Limb (tissue), 2 donors: ENCODE measurements around the gene CNTRL.
"Not testable (repeated sequence)": the region's sequence is repeated elsewhere in the genome, so short reads cannot be mapped to it uniquely, and the experiment has no call there.

ENCODE experiments used
- DNase-seq, 2 donors: peaks; one replicate each; pipeline ENCODE4 v3.0.0-alpha.2; 2016; ENCODE audit errors: extremely low spot score in 2 of 2

Gene CNTRL

GRCh38 chr9:121069396-121069795, 5.4 kb upstream of the CNTRL start:
- no peak for DNase-seq

DNA sequence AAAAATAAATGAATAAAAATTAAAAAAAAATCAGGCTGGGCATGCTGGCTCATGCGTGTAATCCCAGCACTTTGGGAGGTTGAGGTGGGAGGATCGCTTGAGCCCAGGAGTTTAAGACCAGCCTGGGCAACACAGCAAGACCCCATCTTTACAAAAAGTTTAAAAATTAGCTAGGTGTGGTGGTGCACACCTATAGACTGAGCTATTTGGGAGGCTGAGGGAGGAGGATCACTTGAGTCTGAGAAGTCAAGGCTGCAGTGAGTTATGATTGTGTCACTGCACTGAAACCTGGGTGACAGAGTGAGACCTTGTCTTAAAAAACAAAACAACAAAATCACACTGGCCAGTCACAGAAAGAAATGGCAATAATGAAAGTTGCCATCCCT, 3.4 kb upstream of the CNTRL start:
- no peak for DNase-seq

- no peak for DNase-seq
These were observed 2.9 kb upstream of the CNTRL start for GRCh38 chr9:121071756-121072421.

GRCh38 chr9:121073038-121073437, 1.7 kb upstream of the CNTRL start:
- peak; percentile 55 to 88 for DNase-seq

DNA sequence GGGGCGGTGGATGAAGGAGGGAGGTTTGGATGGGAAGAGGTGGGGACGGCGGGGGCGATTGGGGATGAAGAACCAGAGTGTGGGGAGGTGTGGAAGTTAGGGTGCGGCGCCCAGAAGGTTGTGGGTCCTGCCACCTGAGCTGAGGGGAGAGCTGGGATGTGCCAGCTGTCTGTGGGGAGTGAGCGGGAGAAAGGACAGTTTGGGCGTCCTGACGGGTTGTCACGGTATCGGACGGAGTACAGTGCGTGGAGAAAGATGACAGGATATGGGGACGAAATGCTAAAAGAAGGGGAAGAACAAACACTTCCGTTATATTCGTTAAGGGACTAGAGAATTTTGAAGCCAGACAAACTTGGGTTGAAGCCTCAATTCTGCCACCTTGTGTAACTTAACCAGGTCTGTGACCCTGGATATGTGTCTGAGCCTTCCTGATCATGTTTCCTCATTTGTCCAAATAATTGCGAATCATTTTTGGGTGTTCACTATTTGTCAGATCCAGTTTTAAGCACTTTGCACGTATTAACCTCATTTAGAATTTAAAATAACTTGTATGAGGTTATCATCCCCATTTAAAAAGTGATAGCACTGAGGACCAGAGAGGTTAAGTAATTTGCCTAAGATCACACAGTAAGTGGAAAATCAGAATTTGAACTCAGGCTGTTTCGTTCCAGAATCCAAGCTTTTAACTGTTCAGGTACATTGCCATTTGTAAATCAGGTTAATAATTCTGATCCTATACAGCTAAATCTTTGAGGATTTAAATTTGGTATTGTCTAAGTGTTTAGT, 689 bp downstream of the CNTRL start:
- no peak for DNase-seq

- no peak for DNase-seq
These were observed 7.3 kb downstream of the CNTRL start for GRCh38 chr9:121082075-121082474.

DNA sequence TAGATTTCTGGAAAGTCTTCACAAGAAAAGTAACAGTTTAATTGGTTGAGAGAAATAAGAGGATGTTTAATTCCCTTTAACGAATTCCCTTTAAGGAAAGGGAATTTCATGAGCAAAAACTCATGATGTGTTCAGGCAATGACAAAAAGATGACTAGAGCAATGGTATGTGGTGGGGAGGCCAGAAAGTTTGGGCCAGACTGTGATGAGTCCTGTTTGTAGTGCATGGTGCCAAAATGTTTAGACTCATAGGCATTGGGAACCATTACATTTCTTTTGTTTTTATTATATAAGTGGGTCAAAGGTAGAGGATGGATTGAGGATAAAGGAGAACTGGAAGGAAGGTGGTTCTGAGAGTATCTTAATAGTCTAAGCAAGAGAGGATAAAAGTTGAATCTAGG, 10.9 kb downstream of the CNTRL start:
- DNase-seq = no peak

GRCh38 chr9:121088576-121088975, 13.8 kb downstream of the CNTRL start:
- no peak for DNase-seq

DNA sequence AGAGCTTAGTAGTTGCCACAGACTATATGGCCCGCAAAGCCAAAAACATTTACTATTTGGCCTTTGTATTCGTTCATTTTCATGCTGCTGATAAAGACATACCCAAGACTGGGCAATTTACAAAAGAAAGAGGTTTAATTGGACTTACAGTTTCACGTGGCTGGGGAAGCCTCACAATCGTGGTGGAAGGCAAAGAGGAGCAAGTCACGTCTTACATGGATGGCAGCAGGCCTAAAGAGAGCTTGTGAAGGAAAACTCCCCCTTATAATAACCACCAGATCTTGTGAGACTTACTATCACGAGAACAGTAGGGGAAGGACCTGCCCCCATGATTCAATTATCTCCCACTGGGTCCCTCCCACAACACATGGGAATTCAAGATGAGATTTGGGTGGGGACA, 16.0 kb downstream of the CNTRL start:
- DNase-seq = not testable (repeated sequence)

- DNase-seq = no peak
These were observed 20.3 kb downstream of the CNTRL start for GRCh38 chr9:121095057-121095456.

DNA sequence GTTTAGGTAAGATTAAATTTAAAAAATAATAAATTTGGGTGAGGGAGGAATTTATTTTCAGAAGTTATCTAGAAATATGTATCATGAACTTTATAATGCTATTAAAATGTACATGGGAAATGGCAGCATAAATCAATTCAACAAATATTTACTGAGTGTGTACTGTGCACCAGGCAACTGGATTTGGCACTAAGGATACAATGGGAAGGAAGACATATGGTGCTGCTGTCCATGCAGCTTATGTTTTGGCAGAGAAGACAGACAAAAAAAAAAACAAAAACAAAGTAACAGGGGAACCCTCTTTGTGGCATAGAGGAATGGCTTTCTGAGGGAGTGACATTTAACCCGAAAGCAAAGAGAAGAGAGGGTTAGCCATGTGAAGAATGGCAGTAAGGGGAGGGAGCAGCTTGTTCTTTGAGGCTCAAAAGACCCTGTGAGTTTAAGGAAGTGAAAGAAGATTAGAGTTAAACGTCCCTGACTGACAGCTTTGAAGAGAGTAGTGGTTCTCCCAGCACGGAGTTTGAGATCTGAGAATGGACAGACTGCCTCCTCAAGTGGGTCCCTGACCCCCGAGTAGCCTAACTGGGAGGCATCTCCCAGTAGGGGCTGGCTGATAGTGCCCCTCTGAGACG, 23.9 kb downstream of the CNTRL start:
- DNase-seq = no peak

DNA sequence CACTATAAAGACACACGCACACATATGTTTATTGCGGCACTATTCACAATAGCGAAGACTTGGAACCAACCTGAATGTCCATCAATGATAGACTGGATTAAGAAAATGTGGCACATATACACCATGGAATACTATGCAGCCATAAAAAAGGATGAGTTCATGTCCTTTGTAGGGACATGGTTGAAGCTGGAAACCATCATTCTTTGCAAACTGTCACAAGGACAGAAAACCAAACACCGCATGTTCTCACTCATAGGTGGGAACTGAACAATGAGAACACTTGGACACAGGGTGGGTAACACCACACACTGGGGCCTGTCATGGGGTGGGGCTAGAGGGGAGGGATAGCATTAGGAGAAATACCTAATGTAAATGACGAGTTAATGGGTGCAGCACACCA, 29.3 kb downstream of the CNTRL start:
- not testable (repeated sequence) for DNase-seq

DNA sequence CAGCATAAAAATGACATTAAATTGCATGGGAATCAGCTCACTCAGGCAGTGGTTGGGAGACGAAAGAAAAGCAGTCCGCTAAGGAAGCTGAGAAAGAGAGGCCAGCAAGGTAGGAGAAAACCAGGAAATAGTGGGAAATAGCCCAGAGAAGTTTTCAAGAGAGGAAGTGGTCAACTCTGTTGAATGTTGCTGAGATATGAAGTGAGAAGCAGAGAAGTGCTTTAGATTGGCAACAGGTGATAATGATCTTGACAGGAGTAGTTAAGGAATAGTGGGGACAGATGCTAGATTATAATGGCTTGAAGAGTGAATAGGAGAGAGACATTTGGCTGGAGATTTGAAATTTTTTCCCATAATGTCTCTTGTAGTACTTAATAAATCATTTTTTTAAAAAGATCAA, 30.8 kb downstream of the CNTRL start:
- no peak for DNase-seq

DNA sequence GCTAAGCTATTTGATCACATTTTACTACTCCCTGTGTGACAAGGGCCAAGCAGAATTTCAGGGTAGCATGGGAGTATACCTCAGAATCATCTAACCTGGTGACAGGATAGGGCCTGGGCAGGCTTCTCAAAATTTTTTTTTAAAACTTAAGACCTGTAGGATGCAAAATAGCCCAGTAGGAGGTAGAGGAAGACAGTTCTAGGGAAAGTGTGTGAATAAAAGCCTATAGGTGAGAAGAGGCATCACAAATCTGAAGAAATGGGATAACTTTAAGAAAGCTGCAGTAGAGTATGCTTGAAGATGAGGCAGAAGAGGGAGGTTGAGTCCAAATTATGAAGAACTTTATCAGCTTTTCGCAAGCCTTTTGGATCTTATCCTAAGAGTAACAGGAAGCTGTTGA, 32.3 kb downstream of the CNTRL start:
- no peak for DNase-seq

GRCh38 chr9:121107881-121108280, 33.1 kb downstream of the CNTRL start:
- DNase-seq = no peak

GRCh38 chr9:121115466-121115865, 40.7 kb downstream of the CNTRL start:
- DNase-seq = no peak

GRCh38 chr9:121118266-121118665, 43.5 kb downstream of the CNTRL start:
- no peak for DNase-seq

- DNase-seq = no peak
These were observed 45.6 kb downstream of the CNTRL start for GRCh38 chr9:121120386-121120785.

DNA sequence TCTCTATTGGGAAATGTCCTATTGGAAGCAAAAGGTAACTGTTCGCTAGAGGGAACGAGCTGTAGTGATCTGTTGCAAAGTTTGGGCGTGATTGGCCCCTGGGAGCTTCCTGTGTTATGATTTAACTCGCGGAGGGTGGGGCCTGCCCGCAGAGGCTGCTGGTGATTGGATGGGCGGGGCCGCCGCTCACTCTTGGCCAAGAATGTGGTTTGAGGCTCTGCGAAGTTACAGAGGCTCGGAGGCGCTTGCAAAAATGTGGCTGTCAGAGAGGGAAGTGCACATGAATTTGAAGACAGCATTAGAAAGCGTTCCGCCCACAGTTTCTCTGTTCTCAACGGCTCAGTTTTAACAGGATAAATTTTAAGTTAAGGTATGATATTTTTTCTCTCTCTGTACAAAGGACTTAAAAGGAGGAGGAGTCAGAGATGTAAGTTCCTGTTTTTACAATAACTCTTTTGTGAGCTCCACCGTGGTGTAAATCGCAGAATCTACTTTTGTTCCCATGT, 46.9 kb downstream of the CNTRL start:
- peak; percentile 94 to 98 for DNase-seq

GRCh38 chr9:121122246-121123032, 47.7 kb downstream of the CNTRL start:
- DNase-seq = no peak

- no peak for DNase-seq
These were observed 49.2 kb downstream of the CNTRL start for GRCh38 chr9:121123816-121124535.
